H1 (cell line): ENCODE measurements around the gene KANSL1. TPM values are rescaled to one million over a fixed set of nuclear protein-coding genes. Genes with fewer than 3 reads are reported as not detected.

ENCODE experiments used
- CTCF ChIA-PET: fragments of 300-600 bp; sonication (Branson Sonifier 250); formaldehyde crosslinking; loops from one replicate; lab custom pipeline; 2021; ENCODE audit not compliant: partially characterized antibody; lab: Charles Lee
- POLR2A ChIA-PET: fragments of 300-600 bp; sonication (Branson Sonifier 250); formaldehyde crosslinking; loops from one replicate; lab custom pipeline; 2021; ENCODE audit warnings: inconsistent platforms; ENCODE audit not compliant: partially characterized antibody; lab: Charles Lee
- DNase-seq, 2 experiments: peaks; one replicate each; pipeline versions ENCODE4 v3.0.0 to v3.0.0-alpha.2; 2010 to 2022; ENCODE audit warnings: low spot score in 2 of 2, low read depth in 1 of 2, mixed read lengths in 1 of 2
- FAIRE-seq: peaks from 2 replicates; lab custom pipeline; 2011; peaks lifted over from hg19 to GRCh38; lab: Jason Lieb, UNC
- H2AFZ ChIP-seq: 2 replicates; pipeline ENCODE4 v1.8.1; 2012; ENCODE audit warnings: low read length, inconsistent platforms
- H2AK5ac ChIP-seq: 2 replicates; pipeline ENCODE4 v1.6.1; 2013; ENCODE audit warnings: low read depth, low read length
- H2BK120ac ChIP-seq: replicated peaks from 2 replicates; pipeline ENCODE3; 2013; ENCODE audit warnings: low read depth, low read length, inconsistent platforms
- H2BK12ac ChIP-seq: 2 replicates; pipeline ENCODE4 v1.6.1; 2013; ENCODE audit warnings: low read depth, low read length
- H2BK15ac ChIP-seq: 2 replicates; pipeline ENCODE4 v1.6.1; 2013; ENCODE audit warnings: low read length
- H2BK20ac ChIP-seq: 2 replicates; pipeline ENCODE4 v1.6.1; 2013; ENCODE audit warnings: low read length
- H2BK5ac ChIP-seq: 2 replicates; pipeline ENCODE4 v1.6.1; 2013; ENCODE audit warnings: low read depth, low read length
- H3K14ac ChIP-seq: 2 replicates; pipeline ENCODE4 v1.6.1; 2013; ENCODE audit warnings: inconsistent platforms; ENCODE audit not compliant: insufficient read length
- H3K18ac ChIP-seq: 2 replicates; pipeline ENCODE4 v1.6.1; 2013; ENCODE audit warnings: low read length; ENCODE audit errors: extremely low read depth
- H3K23ac ChIP-seq: 2 replicates; pipeline ENCODE4 v1.6.1; 2013; ENCODE audit warnings: inconsistent platforms; ENCODE audit not compliant: insufficient read length
- H3K23me2 ChIP-seq: 2 replicates; pipeline ENCODE4 v1.6.1; 2013; ENCODE audit warnings: low read depth, low read length
- H3K27ac ChIP-seq: 2 replicates; pipeline ENCODE4 v1.6.1; 2011; ENCODE audit warnings: low read depth, low read length, inconsistent platforms
- H3K27me3 ChIP-seq, 4 experiments: replicated peaks in 1 of 4; 1 replicate in 1 of 4; 2 replicates in 3 of 4; pipeline versions ENCODE4 v1.6.1 to v1.8.1; 2011 to 2013; ENCODE audit warnings: low read length in 3 of 4, mild to moderate bottlenecking in 3 of 4, inconsistent platforms in 2 of 4, mixed read lengths in 2 of 4, moderate library complexity in 1 of 4; ENCODE audit not compliant: control insufficient read depth in 3 of 4, insufficient read depth in 3 of 4; ENCODE audit errors: extremely low read depth in 1 of 4
- H3K36me3 ChIP-seq, 4 experiments: 2 replicates each; pipeline versions ENCODE4 v1.6.1 to v1.8.1; 2011 to 2013; ENCODE audit warnings: mild to moderate bottlenecking in 4 of 4, low read length in 3 of 4, moderate library complexity in 2 of 4, control low read depth in 1 of 4, inconsistent platforms in 1 of 4; ENCODE audit not compliant: insufficient read depth in 4 of 4, control insufficient read depth in 2 of 4
- H3K4ac ChIP-seq: replicated peaks from 2 replicates; pipeline ENCODE3; 2013; ENCODE audit warnings: low read length, low read depth, mixed read lengths, inconsistent platforms; ENCODE audit not compliant: insufficient read length
- H3K4me1 ChIP-seq, 4 experiments: replicated peaks in 1 of 4; 1 replicate in 1 of 4; 2 replicates in 3 of 4; pipeline versions ENCODE4 v1.6.1 to v1.8.1; 2011 to 2013; ENCODE audit warnings: low read length in 3 of 4, inconsistent platforms in 2 of 4, mixed read lengths in 1 of 4; ENCODE audit not compliant: insufficient read depth in 4 of 4, control insufficient read depth in 3 of 4
- H3K4me2 ChIP-seq, 2 experiments: 2 replicates each; pipeline versions ENCODE4 v1.6.1 to v1.8.1; 2011 to 2013; ENCODE audit warnings: low read depth in 2 of 2, low read length in 2 of 2, control low read depth in 1 of 2, inconsistent platforms in 1 of 2, mild to moderate bottlenecking in 1 of 2; ENCODE audit not compliant: insufficient read depth in 1 of 2
- H3K4me3 ChIP-seq, 4 experiments: fragments of 200-600, 300-600 bp in 1 of 4; sonication (generic), shearing (Covaris generic), sonication (Bioruptor Twin) in 1 of 4; 2 replicates each; pipeline versions ENCODE4 v1.5.1 to v1.8.1; 2011 to 2016; ENCODE audit warnings: low read length in 4 of 4, low read depth in 3 of 4, control low read depth in 2 of 4, inconsistent platforms in 2 of 4, mild to moderate bottlenecking in 2 of 4, mixed read lengths in 1 of 4, moderate library complexity in 1 of 4; ENCODE audit not compliant: insufficient read depth in 2 of 4; ENCODE audit errors: extremely low read depth in 1 of 4
- H3K56ac ChIP-seq: replicated peaks from 2 replicates; pipeline ENCODE3; 2013; ENCODE audit warnings: low read depth, mild to moderate bottlenecking, mixed read lengths, low read length, inconsistent platforms; ENCODE audit not compliant: insufficient read length
- H3K79me1 ChIP-seq: 2 replicates; pipeline ENCODE4 v1.6.1; 2013; ENCODE audit warnings: low read depth, low read length, control low read depth
- H3K79me2 ChIP-seq, 2 experiments: 2 replicates each; pipeline versions ENCODE4 v1.6.1 to v1.8.1; 2012 to 2013; ENCODE audit warnings: low read length in 2 of 2, mild to moderate bottlenecking in 2 of 2, inconsistent platforms in 1 of 2; ENCODE audit not compliant: insufficient read depth in 2 of 2, control insufficient read depth in 1 of 2
- H3K9ac ChIP-seq, 4 experiments: replicated peaks in 1 of 4; 1 replicate in 1 of 4; 2 replicates in 3 of 4; pipeline versions ENCODE4 v1.6.1 to v1.8.1; 2011 to 2013; ENCODE audit warnings: low read depth in 3 of 4, low read length in 3 of 4, control low read depth in 2 of 4, mild to moderate bottlenecking in 2 of 4, moderate library complexity in 2 of 4, inconsistent platforms in 1 of 4; ENCODE audit errors: extremely low read depth in 1 of 4
- H3K9me3 ChIP-seq, 2 experiments: 2 replicates each; pipeline versions ENCODE4 v1.6.1 to v1.8.1; 2012 to 2013; ENCODE audit warnings: mild to moderate bottlenecking in 2 of 2, moderate library complexity in 2 of 2, control low read depth in 1 of 2, inconsistent platforms in 1 of 2, low read depth in 1 of 2, low read length in 1 of 2, mixed read lengths in 1 of 2; ENCODE audit not compliant: insufficient read depth in 2 of 2
- H4K20me1 ChIP-seq, 2 experiments: replicated peaks in 1 of 2; 2 replicates each; pipeline versions ENCODE3 to v1.8.1; 2011 to 2013; ENCODE audit warnings: inconsistent platforms in 2 of 2, low read length in 2 of 2, mild to moderate bottlenecking in 1 of 2; ENCODE audit not compliant: insufficient read depth in 2 of 2, control insufficient read depth in 1 of 2
- H4K5ac ChIP-seq: 2 replicates; pipeline ENCODE4 v1.6.1; 2013; ENCODE audit warnings: low read length, low read depth, mixed read lengths, inconsistent platforms; ENCODE audit not compliant: insufficient read length
- H4K8ac ChIP-seq: 2 replicates; pipeline ENCODE4 v1.8.0; 2013; ENCODE audit warnings: mild to moderate bottlenecking, moderate library complexity, low read length, inconsistent platforms; ENCODE audit not compliant: insufficient read depth; ENCODE audit errors: extremely low read depth
- H4K91ac ChIP-seq: replicated peaks from 2 replicates; pipeline ENCODE3; 2013; ENCODE audit warnings: low read length, mixed read lengths, inconsistent platforms; ENCODE audit not compliant: insufficient read length
- BACH1 ChIP-seq: IDR thresholded peaks from 2 replicates; pipeline ENCODE4 v1.6.1; 2012; ENCODE audit warnings: low read length, improper control_type of control experiment
- HDAC2 ChIP-seq, 2 experiments: fragments of 300-600 bp in 1 of 2; sonication (generic) in 1 of 2; IDR thresholded peaks; 2 replicates each; pipeline ENCODE4 v1.6.1; 2011 to 2012; ENCODE audit warnings: low read depth in 2 of 2, low read length in 2 of 2, mild to moderate bottlenecking in 2 of 2, moderate library complexity in 2 of 2, borderline replicate concordance in 1 of 2, inconsistent platforms in 1 of 2
- PHF8 ChIP-seq: fragments of 200-600 bp; sonication (generic); conservative IDR thresholded peaks from 2 replicates; pipeline ENCODE4 v1.7.1; 2012; ENCODE audit warnings: low read depth, mild to moderate bottlenecking, inconsistent platforms, low read length, moderate library complexity
- POLR2AphosphoS5 ChIP-seq: IDR thresholded peaks from 2 replicates; pipeline ENCODE4 v1.6.1; 2011; ENCODE audit warnings: low read depth, low read length
- RAD21 ChIP-seq, 2 experiments: IDR thresholded peaks in 1 of 2; conservative IDR thresholded peaks in 1 of 2; 2 replicates each; pipeline ENCODE4 v1.6.1; 2011; ENCODE audit warnings: low read depth in 2 of 2, low read length in 2 of 2, improper control_type of control experiment in 1 of 2, inconsistent platforms in 1 of 2, mild to moderate bottlenecking in 1 of 2, moderate library complexity in 1 of 2
- SP1 ChIP-seq: IDR thresholded peaks from 2 replicates; pipeline ENCODE4 v1.6.1; 2011; ENCODE audit warnings: low read depth, low read length
- TCF12 ChIP-seq: IDR thresholded peaks from 2 replicates; pipeline ENCODE4 v1.6.1; 2011; ENCODE audit warnings: low read depth, mild to moderate bottlenecking, low read length
- WGBS, 2 experiments: shearing (Covaris generic) in 1 of 2; methylation state at CpG; one replicate each; pipeline versions ENCODE4 v1.1.6 to v1.1.7; 2013 to 2015; ENCODE audit warnings: low lambda C conversion rate in 2 of 2, mixed read lengths in 2 of 2, inconsistent platforms in 1 of 2, low coverage in 1 of 2, missing lambda C conversion rate in 1 of 2; ENCODE audit not compliant: insufficient replicate concordance in 2 of 2, insufficient coverage in 1 of 2, insufficient read length in 1 of 2; ENCODE audit errors: extremely low coverage in 1 of 2, missing lambda C conversion rate in 1 of 2; 5-methylcytosine and 5-hydroxymethylcytosine counted together
- polyA plus RNA-seq, 7 experiments: library from polyadenylated mRNA; depleted of rRNA in 3 of 7; stranded (reverse) in 5 of 7; unstranded in 2 of 7; fragments of >200 nt in 5 of 7; fragments of 200-250 nt in 2 of 7; gene quantifications; 1 replicate in 5 of 7; 2 replicates in 1 of 7; 4 replicates in 1 of 7; pipeline versions ENCODE4 v1.2.1 to v1.2.3, GENCODE V29; 2011 to 2013; ENCODE audit warnings: missing spikeins in 2 of 7, mixed read lengths in 2 of 7
- total RNA-seq: library from RNA; stranded (reverse); fragmentation: NEBNext Ultra II Directional; extraction: Animal tissue kit (Norgen Biotek cat#: 25700); gene quantifications from 2 replicates; pipeline ENCODE4 v1.2.1, GENCODE V29; 2021

KANSL1 gene
- total and polyA plus RNA-seq, 2 of the 8 experiments (the other 6 are each of a cell fraction or from before 2014, with no cell fraction given): 34.0 to 128 TPM

DNA sequence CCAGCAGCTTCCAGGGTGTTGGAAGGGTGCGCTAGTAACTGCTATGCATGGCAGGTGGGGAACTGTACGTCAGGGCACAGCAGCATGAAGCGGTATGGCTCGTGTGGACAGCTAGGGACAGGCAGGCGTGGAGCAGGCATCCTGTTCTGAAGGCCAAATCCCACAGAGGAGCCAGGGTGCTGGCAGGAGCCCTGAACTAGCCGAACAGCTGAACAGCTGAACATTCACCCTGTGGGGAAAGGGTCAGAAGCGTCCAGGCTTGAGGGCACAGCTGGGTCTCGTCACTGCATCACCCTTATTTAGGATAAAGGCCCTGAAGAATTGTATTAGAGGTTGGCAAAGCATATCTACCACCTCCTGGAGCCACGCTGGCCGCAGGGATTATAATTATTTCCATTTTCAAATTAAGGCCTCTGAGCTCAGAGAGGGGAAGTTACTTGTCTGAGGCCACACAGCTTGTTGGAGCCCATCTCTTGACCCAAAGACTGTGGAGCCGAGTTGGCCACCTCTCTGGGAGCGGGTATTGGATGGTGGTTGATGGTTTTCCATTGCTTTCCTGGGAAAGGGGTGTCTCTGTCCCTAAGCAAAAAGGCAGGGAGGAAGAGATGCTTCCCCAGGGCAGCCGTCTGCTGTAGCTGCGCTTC is 197.5 kb downstream of the KANSL1 start:
- Histone ChIP-seq H3K27me3 (peaks cover 0 to 2% (median 0%) of the 10 kb centered on the region in 4 experiments; a peak in 1 of 7 replicates), H2AK5ac (no peak overlapping the region), H4K8ac (no peak overlapping the region), H3K18ac (no peak overlapping the region), H3K14ac (no peak overlapping the region), H3K4me1 (peaks cover 0 to 9% (median 4%) of the 10 kb centered on the region in 4 experiments; a peak in 5 of 7 replicates), H3K27ac (no peak overlapping the region), H4K20me1 (no peaks in the 10 kb centered on the region), H3K23ac (no peak overlapping the region), H2BK120ac (no peak overlapping the region), H2BK20ac (no peak overlapping the region), H3K23me2 (no peaks in the 10 kb centered on the region), H2BK5ac (no peak overlapping the region), H2AFZ (no peak overlapping the region), H3K56ac (no peak overlapping the region), H3K9ac (no peak overlapping the region), H4K91ac (no peak overlapping the region), H3K36me3 (no peaks in the 10 kb centered on the region), H3K9me3 (no peaks in the 10 kb centered on the region), H4K5ac (no peak overlapping the region), H3K79me1 (no peaks in the 10 kb centered on the region), H3K79me2 (no peaks in the 10 kb centered on the region), H2BK15ac (no peak overlapping the region), H3K4me2 (no peak overlapping the region), H2BK12ac (no peak overlapping the region), H3K4me3 (no peak overlapping the region), H3K4ac (no peak overlapping the region)
- DNase-seq: no peak
- ChIA-PET POLR2A (no interaction called here), CTCF (interaction anchor here (0.8 to 1.6 kb wide), 7 partner anchors 8 to 102 kb away, joined by 3 to 7 read pairs (median 3); no protein-coding TSS in a partner anchor)
- no peak for TF ChIP-seq TCF12
- no peak for TF ChIP-seq PHF8
- TF ChIP-seq RAD21 (IDR thresholded peaks at IDR 0.05 in 1 of 2, conservative IDR thresholded peaks at IDR 0.05 in 1 of 2; ENCODE audit: low read depth in 2 of 2, low read length in 2 of 2): no peak
- TF ChIP-seq POLR2AphosphoS5: no peak
- no peak for TF ChIP-seq SP1
- TF ChIP-seq HDAC2 (IDR thresholded peaks at IDR 0.05; ENCODE audit: borderline replicate concordance in 1 of 2, low read depth in 2 of 2, low read length in 2 of 2): no peak
- TF ChIP-seq BACH1: no peak
- FAIRE-seq: no peak
- 90% methylated on average over 14 of the region's 14 CpGs; no CpG with 5 or more reads in 1 of the 2 experiments for WGBS, 2 experiments
